Activated T-helper 1 cell treated with anti-CD3 and anti-CD28 coated beads, Interleukin-12 subunit alpha, Interleukin-12 subunit beta, Interleukin-2, Interleukin-4 antibody, amounts not matched to agents 30 ng/mL and 10 ng/mL and 1 ng/mL, durations not matched to agents 14 hours and 24 hours and 36 hours (primary cell): ENCODE data around the gene CACNG4. TPM values are rescaled to one million over a fixed set of nuclear protein-coding genes. Genes with fewer than 3 reads are reported as not detected.

Experiments
- DNase-seq: peaks from one replicate; pipeline ENCODE4 v3.0.0; 2021; ENCODE audit warnings: low spot score
- H3K27ac Mint-ChIP-seq: one replicate; pipeline ENCODE4 v1.8.0; 2021; ENCODE audit warnings: mild to moderate bottlenecking, mixed read lengths
- H3K27me3 Mint-ChIP-seq: one replicate; pipeline ENCODE4 v1.8.0; 2022; ENCODE audit warnings: mild to moderate bottlenecking, moderate library complexity, mixed read lengths; ENCODE audit not compliant: insufficient read depth
- H3K36me3 Mint-ChIP-seq: one replicate; pipeline ENCODE4 v1.8.0; 2021; ENCODE audit warnings: low read depth, mixed read lengths
- H3K4me1 Mint-ChIP-seq: one replicate; pipeline ENCODE4 v1.8.0; 2021; ENCODE audit warnings: low read depth, mixed read lengths
- H3K4me3 Mint-ChIP-seq: one replicate; pipeline ENCODE4 v1.8.0; 2021; ENCODE audit warnings: mild to moderate bottlenecking, moderate library complexity, mixed read lengths
- H3K9me3 Mint-ChIP-seq: one replicate; pipeline ENCODE4 v1.8.0; 2021; ENCODE audit warnings: mixed read lengths
- intact Hi-C: fragments of 100-400 bp; cut with micrococcal nuclease; formaldehyde crosslinking; loops from one replicate; pipeline ENCODE4 v1.15.1; 2024
- total RNA-seq: library from RNA; stranded (reverse); gene quantifications from 2 replicates; pipeline ENCODE4 v1.2.3, GENCODE V29; 2022

Gene CACNG4
- total RNA-seq, 1 donor from 2014 or later, result not detected

DNA sequence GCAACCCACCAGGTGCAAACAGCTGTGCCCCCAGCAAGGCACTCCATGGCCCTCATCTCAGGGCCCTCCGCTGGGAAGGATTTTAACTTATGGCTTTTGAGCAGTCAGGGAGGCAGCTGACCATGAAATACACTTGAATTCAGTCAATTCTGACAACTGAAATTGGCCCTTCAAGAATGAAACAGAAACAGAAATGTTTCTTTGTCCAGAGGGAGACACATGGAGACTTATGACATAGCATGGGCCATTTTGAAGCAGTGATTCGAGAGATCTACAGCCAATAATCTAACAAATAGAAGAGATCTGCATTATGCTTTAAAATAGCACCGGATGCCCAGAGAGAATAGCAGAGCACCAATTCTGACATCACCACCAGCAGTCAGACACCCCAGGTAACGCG lies 87.3 kb downstream of the CACNG4 start:
- intact Hi-C loops, result no loop called here
- Mint-ChIP-seq H3K9me3 (peaks cover 28% of the 10 kb centered on the region), H3K36me3 (peaks cover 2% of the 10 kb centered on the region), H3K27me3 (peaks cover 1% of the 10 kb centered on the region), H3K4me3 (no peak overlapping the region), H3K4me1 (no peaks in the 10 kb centered on the region), H3K27ac (no peak overlapping the region)
- no peak for DNase-seq

DNA sequence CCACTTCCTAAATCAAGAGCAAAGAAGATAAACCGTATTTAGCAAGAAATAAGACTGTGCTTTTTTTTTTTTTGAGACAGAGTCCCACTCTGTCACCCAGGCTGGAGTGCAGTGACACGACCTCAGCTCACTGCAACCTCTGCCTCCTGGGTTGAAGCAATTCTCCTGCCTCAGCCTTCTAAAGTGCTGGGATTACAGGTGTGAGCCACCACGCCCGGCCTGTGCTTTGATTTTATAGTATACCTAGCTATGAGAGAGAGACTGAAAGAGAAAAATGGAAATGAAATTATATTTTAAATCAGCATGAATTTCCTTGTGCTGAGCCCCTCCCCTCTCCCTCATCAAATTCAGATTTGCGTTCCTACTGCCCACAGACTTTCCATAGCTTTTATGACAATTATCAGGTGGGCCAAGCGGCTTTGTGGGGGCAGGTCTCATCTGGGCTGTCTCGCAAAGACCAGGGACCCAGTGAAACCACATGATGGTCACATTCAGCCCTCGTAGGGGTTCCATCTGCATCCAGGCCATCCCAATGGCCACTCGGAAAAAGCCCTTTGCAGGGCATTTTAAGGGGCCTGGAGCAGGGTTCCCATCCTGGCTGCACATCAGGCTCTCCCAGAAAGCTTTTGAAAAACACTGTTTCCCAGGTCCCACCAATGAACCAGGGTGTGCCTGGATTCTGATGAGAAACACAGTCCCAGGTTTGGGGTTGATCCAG lies 88.4 kb downstream of the CACNG4 start:
- peaks cover 1% of the 10 kb centered on the region for H3K27me3 Mint-ChIP-seq
- H3K36me3 Mint-ChIP-seq, result peaks cover 2% of the 10 kb centered on the region
- H3K4me1 Mint-ChIP-seq, result no peaks in the 10 kb centered on the region
- H3K27ac Mint-ChIP-seq, result no peak overlapping the region
- no peak overlapping the region for H3K4me3 Mint-ChIP-seq
- intact Hi-C loops, result no loop called here
- DNase-seq, result no peak
- H3K9me3 Mint-ChIP-seq, result peaks cover 18% of the 10 kb centered on the region

DNA sequence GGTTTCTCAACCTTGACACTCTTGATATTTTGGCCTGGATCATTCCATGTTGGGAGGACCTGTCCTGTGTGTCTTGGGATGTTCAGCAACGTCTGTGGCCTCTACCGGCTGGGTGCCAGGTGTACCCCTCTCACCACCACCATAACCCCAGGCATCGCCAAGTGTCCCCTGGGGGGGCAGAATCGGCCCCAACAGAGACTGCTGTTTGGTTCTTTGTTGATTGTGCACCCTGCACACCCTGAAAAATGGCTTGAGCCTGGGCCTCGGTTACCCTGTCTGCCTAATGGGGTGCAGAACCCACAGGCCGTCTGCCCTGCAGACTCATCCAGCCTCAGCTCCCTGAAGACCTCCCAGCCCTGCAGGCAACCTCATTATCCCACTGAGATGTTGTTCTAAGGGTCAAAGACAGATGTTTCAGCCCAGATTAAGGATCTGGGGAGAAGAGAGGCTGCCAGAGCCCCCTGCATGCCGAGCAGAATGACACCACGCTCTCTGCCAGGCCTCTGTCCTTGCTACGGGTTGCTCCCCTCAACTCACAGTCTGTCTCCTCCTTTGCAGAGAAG lies 89.0 kb downstream of the CACNG4 start:
- no peak for DNase-seq
- no peak overlapping the region for H3K4me3 Mint-ChIP-seq
- no peaks in the 10 kb centered on the region for H3K4me1 Mint-ChIP-seq
- H3K27me3 Mint-ChIP-seq, result peaks cover 1% of the 10 kb centered on the region
- intact Hi-C loops, result no loop called here
- H3K27ac Mint-ChIP-seq, result no peak overlapping the region
- peaks cover 2% of the 10 kb centered on the region for H3K36me3 Mint-ChIP-seq
- peaks cover 13% of the 10 kb centered on the region for H3K9me3 Mint-ChIP-seq

DNA sequence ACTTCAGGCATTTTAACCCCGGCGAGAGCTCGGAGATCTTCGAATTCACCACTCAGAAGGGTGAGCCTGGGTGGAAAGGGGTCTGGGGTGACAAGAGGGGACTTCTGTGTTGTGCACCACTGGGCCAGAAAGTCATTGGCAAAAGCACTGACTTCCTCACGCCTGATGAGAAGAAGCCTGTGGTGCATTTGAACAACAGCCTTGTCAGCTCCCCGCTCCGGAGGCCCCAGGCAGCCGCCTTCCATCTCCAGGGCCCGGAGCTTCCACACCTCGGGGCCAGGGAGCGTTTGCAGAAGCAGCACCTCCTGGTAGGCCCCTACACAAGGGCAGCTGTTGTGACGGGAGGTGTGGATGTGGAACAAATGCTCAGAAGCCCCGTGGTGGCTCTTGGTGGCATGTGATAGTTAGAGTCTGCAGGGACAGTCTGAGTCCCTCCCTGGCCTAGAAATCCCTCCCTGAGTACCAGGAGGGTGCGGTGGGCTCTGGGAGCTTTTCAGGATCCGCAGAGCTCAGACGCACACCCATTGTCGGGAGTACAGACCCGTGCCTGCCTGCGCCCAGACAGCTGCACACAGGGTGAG lies 89.6 kb downstream of the CACNG4 start:
- Mint-ChIP-seq H3K27ac (no peak overlapping the region), H3K36me3 (no peaks in the 10 kb centered on the region), H3K4me1 (no peaks in the 10 kb centered on the region), H3K4me3 (no peak overlapping the region), H3K27me3 (peaks cover 1% of the 10 kb centered on the region), H3K9me3 (peaks cover 7% of the 10 kb centered on the region)
- DNase-seq, result no peak
- intact Hi-C loops, result no loop called here

DNA sequence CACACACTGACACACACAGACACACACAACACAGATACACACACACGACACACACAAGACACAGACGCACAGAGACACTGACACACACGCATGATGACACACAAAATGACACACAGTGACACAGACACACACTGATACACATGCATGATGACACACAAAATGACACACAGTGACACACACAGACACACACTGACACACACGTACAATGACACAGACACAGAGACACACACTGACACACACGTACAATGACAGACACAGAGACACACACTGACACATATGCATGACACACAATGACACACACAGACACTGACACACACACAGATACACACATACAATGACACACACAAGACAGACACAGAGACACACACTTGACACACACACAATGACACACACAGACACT lies 90.1 kb downstream of the CACNG4 start:
- intact Hi-C loops, result no loop called here

DNA sequence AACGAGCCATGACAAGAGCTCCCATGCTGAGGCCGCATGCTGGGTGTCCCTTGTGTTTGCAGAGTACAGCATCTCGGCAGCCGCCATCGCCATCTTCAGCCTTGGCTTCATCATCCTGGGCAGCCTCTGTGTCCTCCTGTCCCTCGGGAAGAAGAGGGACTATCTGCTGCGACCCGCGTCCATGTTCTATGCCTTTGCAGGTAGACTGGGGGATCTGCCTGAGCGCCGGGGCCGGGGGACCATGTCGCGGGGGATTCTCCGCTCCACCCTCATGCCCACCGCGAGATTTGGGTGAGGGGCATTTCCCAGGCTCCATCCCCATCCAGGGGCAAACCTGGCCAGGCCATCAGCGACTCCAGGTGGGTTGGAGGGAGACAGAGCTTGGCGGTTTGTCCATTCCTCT lies 90.5 kb downstream of the CACNG4 start:
- no peaks in the 10 kb centered on the region for H3K4me1 Mint-ChIP-seq
- H3K27ac Mint-ChIP-seq, result no peak overlapping the region
- no peak overlapping the region for H3K4me3 Mint-ChIP-seq
- intact Hi-C loops, result no loop called here
- H3K36me3 Mint-ChIP-seq, result no peaks in the 10 kb centered on the region
- H3K9me3 Mint-ChIP-seq, result no peaks in the 10 kb centered on the region
- no peaks in the 10 kb centered on the region for H3K27me3 Mint-ChIP-seq
- no peak for DNase-seq

More for the DNA sequence above, 90.1 kb downstream of the CACNG4 start:
- H3K27me3 Mint-ChIP-seq, result peaks cover 1% of the 10 kb centered on the region
- H3K9me3 Mint-ChIP-seq, result peaks cover 2% of the 10 kb centered on the region
- no peak overlapping the region for H3K27ac Mint-ChIP-seq
- no peaks in the 10 kb centered on the region for H3K4me1 Mint-ChIP-seq
- no peak for DNase-seq
- H3K36me3 Mint-ChIP-seq, result no peaks in the 10 kb centered on the region
- no peak overlapping the region for H3K4me3 Mint-ChIP-seq

DNA sequence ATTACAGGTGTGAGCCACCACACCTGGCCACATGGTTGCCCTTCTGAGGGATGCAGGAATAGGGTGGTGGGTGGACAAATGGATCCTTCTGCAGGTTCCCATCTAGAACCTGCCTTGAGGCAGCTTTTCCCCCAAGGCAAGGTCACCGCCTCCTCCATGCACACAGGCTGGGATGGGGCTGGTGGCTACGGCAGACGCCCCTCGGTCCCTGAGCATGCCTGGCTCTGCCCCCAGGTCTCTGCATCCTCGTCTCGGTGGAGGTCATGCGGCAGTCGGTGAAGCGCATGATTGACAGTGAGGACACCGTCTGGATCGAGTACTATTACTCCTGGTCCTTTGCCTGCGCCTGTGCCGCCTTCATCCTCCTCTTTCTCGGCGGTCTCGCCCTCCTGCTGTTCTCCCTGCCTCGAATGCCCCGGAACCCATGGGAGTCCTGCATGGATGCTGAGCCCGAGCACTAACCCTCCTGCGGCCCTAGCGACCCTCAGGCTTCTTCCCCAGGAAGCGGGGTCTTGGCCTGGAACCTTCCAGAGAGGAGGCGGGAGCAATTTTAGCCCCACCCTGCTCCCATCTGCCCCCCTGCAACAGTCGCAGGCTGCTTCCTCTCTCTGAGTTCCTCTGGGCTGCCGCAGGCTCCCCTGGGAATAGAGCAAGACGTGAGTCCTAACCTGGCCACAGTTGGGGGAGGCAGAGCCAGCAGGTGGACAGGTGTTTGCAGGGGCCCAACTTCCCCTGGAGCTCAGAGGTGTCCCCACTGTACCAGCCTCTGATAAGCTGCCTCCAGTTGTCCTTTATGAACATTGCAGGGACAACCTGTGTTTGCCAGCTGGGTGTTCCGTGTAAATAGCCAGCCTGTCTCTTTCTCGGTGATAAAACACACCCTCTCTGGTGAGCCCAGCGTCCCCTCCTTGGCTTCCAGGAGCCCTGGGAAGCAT lies 91.6 kb downstream of the CACNG4 start:
- Mint-ChIP-seq H3K27ac (no peak overlapping the region), H3K9me3 (no peaks in the 10 kb centered on the region), H3K36me3 (no peaks in the 10 kb centered on the region), H3K27me3 (no peaks in the 10 kb centered on the region), H3K4me1 (no peaks in the 10 kb centered on the region), H3K4me3 (no peak overlapping the region)
- DNase-seq, result no peak
- intact Hi-C loops, result no loop called here

DNA sequence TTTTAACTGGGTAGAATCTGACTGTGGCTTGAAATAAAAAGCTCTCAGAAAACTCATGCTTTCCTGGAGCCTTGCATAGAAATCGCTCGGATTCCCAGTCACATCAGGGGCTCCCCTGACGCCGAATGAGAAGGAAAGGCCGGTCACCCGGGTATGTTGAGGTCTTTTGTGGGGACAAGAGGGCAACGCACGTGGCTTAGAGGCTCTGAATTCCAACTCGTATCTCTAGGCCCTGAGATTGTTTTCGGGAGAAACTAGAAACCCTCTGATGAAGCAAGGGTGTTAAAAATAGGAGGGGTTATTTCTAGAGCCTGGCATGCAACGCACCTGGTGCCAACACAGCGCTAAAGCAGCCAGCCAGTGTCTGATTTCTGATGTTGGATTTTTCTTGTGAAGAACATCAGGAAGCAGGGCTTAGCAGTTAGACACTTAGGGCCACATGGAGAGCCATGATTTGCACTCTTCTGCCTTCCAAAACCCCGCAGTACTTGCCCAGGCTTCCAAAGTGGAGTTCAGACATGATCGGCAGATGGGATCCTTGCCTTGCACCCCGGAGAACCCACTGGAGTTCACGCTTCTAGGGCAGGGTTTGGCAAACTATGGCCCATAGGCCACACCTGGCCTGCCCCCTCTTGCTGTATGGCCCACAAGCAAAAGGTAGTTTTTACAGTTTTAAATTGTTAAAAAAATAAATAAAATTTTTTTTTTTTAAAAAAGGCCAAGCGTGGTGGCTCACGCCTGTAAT lies 92.4 kb downstream of the CACNG4 start:
- Mint-ChIP-seq H3K36me3 (no peaks in the 10 kb centered on the region), H3K27me3 (no peaks in the 10 kb centered on the region)

DNA sequence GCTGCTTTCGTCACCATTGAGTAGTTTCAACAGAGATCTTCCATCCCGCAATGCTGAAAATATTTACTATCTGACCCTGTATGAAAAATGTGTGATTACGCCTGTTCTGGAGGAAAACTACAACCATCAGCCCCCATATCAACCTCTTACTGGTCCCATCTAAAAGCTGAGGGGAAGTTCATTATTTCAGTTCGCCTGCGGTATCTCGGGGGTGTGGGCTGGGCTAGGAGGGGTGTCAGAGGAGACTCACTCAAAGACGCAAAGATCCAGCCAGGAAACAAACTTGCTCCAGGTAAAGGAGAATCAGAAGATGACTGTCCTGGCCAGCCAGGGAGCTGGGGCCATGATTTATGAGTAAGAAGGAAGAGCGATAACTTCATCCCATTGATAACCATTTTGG lies 93.5 kb downstream of the CACNG4 start:
- no peaks in the 10 kb centered on the region for H3K27me3 Mint-ChIP-seq
- H3K27ac Mint-ChIP-seq, result no peak overlapping the region
- no peaks in the 10 kb centered on the region for H3K9me3 Mint-ChIP-seq
- DNase-seq, result no peak
- H3K4me3 Mint-ChIP-seq, result no peak overlapping the region
- H3K36me3 Mint-ChIP-seq, result no peaks in the 10 kb centered on the region
- H3K4me1 Mint-ChIP-seq, result no peaks in the 10 kb centered on the region
- intact Hi-C loops, result no loop called here

More for the DNA sequence above, 92.4 kb downstream of the CACNG4 start:
- intact Hi-C loops, result no loop called here
- DNase-seq, result no peak
- H3K4me1 Mint-ChIP-seq, result no peaks in the 10 kb centered on the region
- H3K9me3 Mint-ChIP-seq, result no peaks in the 10 kb centered on the region
- H3K4me3 Mint-ChIP-seq, result no peak overlapping the region
- H3K27ac Mint-ChIP-seq, result no peak overlapping the region

DNA sequence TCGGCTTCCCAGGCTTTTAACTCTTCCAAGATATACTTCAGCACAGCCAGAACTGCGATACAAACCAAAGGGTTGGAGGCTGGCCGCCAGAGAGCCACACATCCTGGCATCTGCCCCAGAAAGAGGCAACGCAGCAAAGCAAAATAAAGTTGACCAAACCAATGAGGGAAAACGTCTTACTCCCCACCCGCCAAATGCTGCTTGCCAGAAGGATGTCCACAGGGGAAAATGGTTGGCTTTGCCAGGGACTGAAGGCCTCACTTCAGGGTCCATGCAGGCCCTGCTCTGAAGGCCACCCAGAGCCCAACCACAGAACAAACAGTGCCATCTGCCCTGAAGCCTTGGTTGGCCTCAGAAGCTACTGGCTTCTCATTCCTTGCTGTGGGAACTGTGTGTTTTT lies 94.9 kb downstream of the CACNG4 start:
- no peak for DNase-seq
- Mint-ChIP-seq H3K9me3 (no peaks in the 10 kb centered on the region), H3K27ac (no peak overlapping the region), H3K4me1 (no peaks in the 10 kb centered on the region), H3K27me3 (no peaks in the 10 kb centered on the region), H3K36me3 (no peaks in the 10 kb centered on the region), H3K4me3 (no peak overlapping the region)
- intact Hi-C loops, result no loop called here

DNA sequence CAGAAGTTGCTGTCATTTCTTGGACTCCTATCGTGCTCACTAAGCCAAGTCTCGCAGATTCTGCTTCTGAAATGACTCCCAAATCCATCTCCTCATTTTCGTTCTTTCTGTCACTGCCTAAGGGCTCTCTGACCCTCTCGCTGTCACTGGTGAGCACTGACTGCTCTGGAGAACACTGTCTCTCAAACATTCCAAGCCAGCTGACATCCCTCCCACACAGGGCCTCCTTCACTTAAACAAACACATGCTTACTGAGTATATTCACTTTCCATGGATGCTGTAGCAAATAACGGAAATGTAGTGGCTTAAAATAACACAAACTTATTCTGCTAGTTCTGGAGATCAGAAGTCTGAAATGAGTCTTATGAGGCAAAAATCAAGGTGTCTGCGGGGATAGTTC lies 98.6 kb downstream of the CACNG4 start:
- Mint-ChIP-seq H3K36me3 (no peaks in the 10 kb centered on the region), H3K27me3 (no peaks in the 10 kb centered on the region), H3K27ac (no peak overlapping the region), H3K9me3 (no peaks in the 10 kb centered on the region), H3K4me1 (no peaks in the 10 kb centered on the region), H3K4me3 (no peak overlapping the region)
- intact Hi-C loops, result no loop called here
- DNase-seq, result no peak

DNA sequence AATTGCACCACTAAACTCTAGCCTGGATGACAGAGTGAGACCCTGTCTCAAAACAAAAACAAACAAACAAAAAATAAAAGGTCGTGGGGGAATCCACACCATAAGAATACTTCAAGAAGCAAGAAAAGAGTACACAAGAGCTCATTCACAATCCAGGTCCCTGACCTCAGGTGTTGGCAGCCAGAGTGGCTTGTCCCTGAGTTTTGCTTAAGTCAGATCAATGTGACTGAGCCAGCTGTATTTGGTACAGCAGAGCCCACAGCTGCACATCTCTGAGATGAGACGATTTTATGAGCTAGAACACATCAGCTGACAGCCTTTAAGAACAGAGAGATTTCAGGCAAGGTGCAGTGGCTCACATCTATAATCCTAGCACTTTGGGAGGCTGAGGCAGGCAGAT lies 102.2 kb downstream of the CACNG4 start:
- no peaks in the 10 kb centered on the region for H3K9me3 Mint-ChIP-seq
- no peak overlapping the region for H3K4me3 Mint-ChIP-seq
- H3K27ac Mint-ChIP-seq, result no peak overlapping the region
- intact Hi-C loops, result no loop called here
- no peaks in the 10 kb centered on the region for H3K27me3 Mint-ChIP-seq
- H3K4me1 Mint-ChIP-seq, result no peaks in the 10 kb centered on the region
- H3K36me3 Mint-ChIP-seq, result no peaks in the 10 kb centered on the region
- no peak for DNase-seq
